Measurements from ENCODE around the gene LY86.
A peak's percentile ranks its signal among the peaks of the same experiment; 100 is the strongest.
"Not testable (repeated sequence)": the region's sequence is repeated elsewhere in the genome, so short reads cannot be mapped to it uniquely, and the experiment has no call there.

LY86 gene

GRCh38 chr6:6663421-6664135 is 75.1 kb downstream of the LY86 start:
- H3K4me3 ChIP-seq (ENCODE audit: low read length), result no peak overlapping the region
- DNase-seq (ENCODE audit: low read depth, low spot score), result no peak

DNA sequence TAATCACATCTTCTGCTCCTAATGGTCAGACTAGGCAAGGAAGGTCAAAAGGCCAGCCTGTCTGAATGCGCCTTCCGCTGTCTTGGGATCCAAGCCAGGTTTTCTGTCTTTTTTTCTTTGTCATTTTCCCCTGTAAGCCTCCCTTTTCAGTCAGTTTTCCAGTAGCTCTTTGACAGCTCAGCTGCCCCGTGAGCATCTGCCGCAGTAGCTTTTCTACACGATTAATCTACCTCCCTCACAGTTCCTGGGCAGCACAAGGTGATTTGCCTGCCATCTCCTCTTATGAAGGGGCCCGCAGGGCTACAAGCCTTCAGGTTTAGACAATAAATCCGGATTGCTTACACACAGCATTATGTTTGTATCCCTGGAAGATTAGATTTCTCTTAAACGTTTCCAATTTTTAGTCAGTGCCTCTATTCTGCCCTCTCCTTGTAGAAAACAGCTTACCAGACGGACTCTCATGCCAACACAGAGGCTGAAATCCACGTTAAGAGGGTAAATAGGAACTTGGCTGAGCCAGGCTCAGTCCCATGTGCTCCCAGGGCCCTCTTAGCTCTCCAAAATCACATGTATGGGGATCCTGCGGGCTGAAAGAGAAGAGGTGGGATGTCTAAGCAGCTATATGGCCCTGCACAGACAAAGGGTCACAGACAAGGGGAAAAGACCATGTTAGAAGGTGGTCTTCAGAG is 77.2 kb downstream of the LY86 start:
- H3K4me3 ChIP-seq (ENCODE audit: low read length), result no peak overlapping the region
- no peak for DNase-seq (ENCODE audit: low read depth, low spot score)

GRCh38 chr6:6670150-6670549 is 81.6 kb downstream of the LY86 start:
- H3K4me3 ChIP-seq (ENCODE audit: low read length); DNase-seq (ENCODE audit: low read depth, low spot score): not testable (repeated sequence)

DNA sequence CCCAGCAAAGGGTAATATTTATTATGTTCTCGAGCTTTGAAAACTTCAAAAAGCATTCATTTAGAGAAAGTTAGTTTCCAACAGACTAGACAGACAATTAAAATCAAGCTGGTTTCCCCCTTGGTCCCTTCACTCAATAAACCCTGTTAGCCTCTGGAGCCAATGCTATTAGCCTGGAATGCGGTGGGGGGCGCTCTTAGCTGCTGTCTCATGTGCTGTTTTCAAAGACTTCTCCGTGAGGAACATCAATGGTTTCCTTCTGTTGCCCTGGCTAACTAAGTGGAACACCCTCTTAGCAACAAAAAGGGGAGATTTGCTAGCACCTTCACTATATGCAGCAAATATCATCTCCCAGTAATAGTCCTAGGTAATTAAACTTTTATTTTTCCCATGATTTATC is 86.4 kb downstream of the LY86 start:
- no peak for DNase-seq (ENCODE audit: low read depth, low spot score)
- no peak overlapping the region for H3K4me3 ChIP-seq (ENCODE audit: low read length)

GRCh38 chr6:6676910-6677441 is 88.5 kb downstream of the LY86 start:
- DNase-seq (ENCODE audit: low read depth, low spot score), result peak; percentile 76
- H3K4me3 ChIP-seq (ENCODE audit: low read length), result no peak overlapping the region

- no peak for DNase-seq (ENCODE audit: low read depth, low spot score)
- no peak overlapping the region for H3K4me3 ChIP-seq (ENCODE audit: low read length)
These were observed 89.7 kb downstream of the LY86 start for GRCh38 chr6:6678185-6678671.

- no peak for DNase-seq (ENCODE audit: low read depth, low spot score)
- H3K4me3 ChIP-seq (ENCODE audit: low read length), result no peak overlapping the region
These were observed 90.3 kb downstream of the LY86 start for GRCh38 chr6:6678811-6679210.

- no peak for DNase-seq (ENCODE audit: low read depth, low spot score)
- H3K4me3 ChIP-seq (ENCODE audit: low read length), result no peak overlapping the region
These were observed 91.1 kb downstream of the LY86 start for GRCh38 chr6:6679633-6680032.

- DNase-seq (ENCODE audit: low read depth, low spot score), result no peak
- no peak overlapping the region for H3K4me3 ChIP-seq (ENCODE audit: low read length)
These were observed 92.0 kb downstream of the LY86 start for GRCh38 chr6:6680526-6680925.

DNA sequence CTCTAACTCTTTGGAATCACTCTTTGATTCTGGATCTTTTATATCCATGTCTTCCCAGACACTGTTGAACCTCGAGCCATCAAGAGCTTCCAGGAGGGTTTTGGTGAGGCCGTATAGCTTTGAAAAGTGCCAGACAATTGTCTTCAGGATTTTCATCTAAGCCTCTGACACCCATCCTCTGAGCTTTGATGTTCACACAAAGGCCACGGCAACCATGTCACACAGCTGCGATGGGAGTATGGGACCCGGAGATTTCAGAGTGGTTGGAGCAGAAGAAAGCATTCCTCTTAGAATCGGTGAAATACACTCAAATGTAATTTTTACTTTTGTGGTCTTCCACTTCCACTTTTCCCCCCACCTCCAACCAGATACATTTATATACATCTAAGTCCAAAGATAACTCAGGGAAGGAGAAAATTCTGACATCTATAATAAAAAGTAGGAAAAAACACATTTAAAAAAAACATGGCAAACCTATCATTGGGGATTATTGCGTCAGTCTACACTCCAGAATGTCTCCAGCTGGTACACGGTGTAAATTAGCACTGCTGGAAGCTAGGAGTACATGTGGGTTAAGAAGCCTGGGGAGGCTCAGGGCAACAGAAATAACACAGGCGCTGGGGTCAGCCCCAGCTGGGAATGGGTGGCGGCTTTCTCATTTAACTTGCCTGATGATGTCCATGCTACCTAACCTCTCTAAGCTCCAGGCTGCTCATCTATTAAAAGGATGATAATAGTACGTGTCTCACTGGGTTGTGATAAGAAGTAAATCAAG is 92.7 kb downstream of the LY86 start:
- no peak overlapping the region for H3K4me3 ChIP-seq (ENCODE audit: low read length)
- no peak for DNase-seq (ENCODE audit: low read depth, low spot score)

DNA sequence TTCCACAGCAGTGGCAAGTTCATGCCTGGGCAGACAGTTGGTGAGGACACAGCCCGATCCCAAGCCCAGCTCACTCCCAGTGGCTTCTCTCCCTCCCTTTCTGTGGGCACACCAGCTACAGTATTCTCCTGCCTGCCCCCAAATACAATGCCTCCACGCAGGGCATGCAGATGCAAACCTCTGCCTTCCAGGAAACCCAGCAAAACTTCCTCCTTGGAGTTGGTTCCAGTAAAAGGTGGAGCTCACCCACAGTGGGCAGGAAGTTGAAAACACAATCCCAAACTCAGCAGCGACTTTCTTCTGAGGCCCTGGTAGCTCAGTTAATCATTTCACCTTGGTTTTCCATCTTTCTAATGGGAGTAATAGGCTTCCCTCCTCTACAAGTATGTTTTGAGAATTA is 93.7 kb downstream of the LY86 start:
- no peak overlapping the region for H3K4me3 ChIP-seq (ENCODE audit: low read length)
- no peak for DNase-seq (ENCODE audit: low read depth, low spot score)

GRCh38 chr6:6683969-6684833 is 95.7 kb downstream of the LY86 start:
- H3K4me3 ChIP-seq (ENCODE audit: low read length), result no peak overlapping the region
- DNase-seq (ENCODE audit: low read depth, low spot score), result no peak

DNA sequence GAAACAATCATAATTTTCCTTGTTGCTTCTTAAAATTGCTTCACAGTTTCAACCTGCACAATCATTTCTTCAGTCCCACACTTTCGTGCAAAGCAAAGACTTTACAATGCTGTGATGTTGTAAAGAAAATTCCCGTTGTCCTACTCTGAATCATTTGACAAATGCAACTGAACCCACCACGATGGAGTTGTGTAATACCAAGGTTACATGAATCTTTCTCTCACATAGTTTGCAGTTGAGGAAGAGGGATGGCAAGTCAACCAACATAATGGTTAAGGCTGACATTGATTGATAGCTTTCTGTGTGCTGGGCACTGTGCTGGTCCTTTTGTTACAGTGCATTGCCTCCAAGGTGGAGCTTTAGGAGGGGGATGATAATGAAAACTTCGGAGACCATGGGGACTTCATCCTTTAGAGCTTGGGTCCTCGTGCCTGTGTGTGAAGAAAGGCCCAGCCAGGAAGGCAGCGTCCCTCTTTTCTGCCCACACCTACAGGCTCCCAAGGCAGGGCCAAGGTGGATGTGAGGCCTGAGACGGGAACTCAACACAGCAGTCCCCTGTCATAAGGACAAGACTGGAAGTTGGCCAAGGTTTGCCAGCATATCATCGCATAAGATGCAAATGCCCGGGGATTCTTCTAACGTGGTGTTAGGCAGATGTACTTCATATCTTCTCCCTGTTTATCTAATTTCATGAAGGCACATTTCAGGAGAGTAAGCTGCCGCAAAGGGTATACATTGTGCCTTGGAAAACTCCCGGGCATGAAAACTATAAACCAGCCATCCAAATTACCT is 96.9 kb downstream of the LY86 start:
- no peak overlapping the region for H3K4me3 ChIP-seq (ENCODE audit: low read length)
- DNase-seq (ENCODE audit: low read depth, low spot score), result no peak

- no peak overlapping the region for H3K4me3 ChIP-seq (ENCODE audit: low read length)
- DNase-seq (ENCODE audit: low read depth, low spot score), result no peak
These were observed 97.7 kb downstream of the LY86 start for GRCh38 chr6:6686176-6686575.

DNA sequence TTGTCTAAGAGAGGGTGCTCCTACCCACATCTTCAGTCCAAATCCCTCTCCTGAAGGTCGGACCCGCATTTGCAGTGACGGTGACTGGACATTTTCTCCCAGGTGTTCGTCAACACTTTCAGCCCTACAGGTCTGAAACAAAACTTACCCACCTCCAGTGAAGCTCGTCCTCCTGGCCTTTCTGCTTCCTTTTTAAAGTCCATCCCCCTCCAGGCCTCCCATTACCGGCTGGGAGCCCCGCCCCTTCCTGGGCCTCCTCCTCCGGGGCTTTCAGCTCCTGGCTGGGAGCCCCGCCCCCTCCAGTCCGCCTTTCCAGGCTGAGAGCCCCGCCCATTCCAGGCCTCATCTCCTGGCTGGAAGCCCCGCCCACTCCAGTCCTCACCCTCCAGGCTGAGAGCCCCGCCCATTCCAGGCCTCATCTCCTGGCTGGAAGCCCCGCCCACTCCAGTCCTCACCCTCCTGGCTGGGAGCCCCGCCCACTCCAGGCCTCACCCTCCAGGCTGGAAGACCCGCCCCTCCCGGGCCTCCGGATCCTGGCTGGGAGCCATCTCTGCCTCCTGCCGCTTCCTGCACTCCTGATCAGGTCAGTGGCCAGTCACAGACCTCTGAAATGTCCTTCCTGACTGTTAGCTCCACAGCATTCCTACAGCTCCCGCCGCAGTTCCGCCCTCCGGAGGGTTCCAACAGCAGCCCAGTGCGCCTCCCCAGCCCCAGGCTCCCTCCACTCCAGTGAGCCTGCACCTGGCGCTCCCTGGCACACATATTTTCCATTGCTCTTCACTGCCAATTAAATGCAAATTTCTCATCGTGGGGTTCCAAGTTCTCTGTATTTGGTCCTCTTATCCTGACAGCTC is 98.5 kb downstream of the LY86 start:
- H3K4me3 ChIP-seq (ENCODE audit: low read length), result no peak overlapping the region
- no peak for DNase-seq (ENCODE audit: low read depth, low spot score)

GRCh38 chr6:6688283-6688682 is 99.8 kb downstream of the LY86 start:
- H3K4me3 ChIP-seq (ENCODE audit: low read length), result no peak overlapping the region
- no peak for DNase-seq (ENCODE audit: low read depth, low spot score)

DNA sequence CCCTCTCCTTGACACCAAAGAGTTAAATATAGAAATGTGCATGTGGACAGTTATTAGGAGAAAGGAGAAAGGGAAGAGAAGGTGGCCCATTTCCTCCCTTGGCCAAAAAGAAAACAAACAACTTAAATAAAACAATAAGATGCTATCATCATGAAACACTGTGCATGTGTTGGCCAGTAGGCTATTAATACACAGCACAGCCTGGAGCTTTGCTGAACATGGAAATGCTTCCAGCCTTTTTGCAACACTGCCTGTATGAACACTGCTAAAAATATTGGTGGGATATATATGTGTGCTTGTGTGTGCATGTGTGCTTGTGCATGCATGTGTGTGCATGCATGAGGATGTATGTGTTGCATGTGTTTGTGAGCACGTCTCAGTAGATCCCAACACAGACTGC is 100.4 kb downstream of the LY86 start:
- no peak for DNase-seq (ENCODE audit: low read depth, low spot score)
- H3K4me3 ChIP-seq (ENCODE audit: low read length), result no peak overlapping the region
